Activated T-cell treated with anti-CD3 and anti-CD28 coated beads, Interleukin-2, amount 50 U/mL, for 24 hours (primary cell): ENCODE data around the gene ABCA10.
"Not testable (repeated sequence)": the region's sequence is repeated elsewhere in the genome, so short reads cannot be mapped to it uniquely, and the experiment has no call there.

Source experiments
- DNase-seq: peaks from one replicate; pipeline ENCODE4 v3.0.0-alpha.2; 2020
- H3K27ac Mint-ChIP-seq: 2 replicates; pipeline ENCODE4 v1.8.0; 2020; ENCODE audit warnings: mild to moderate bottlenecking, mixed read lengths
- H3K27me3 Mint-ChIP-seq: 2 replicates; pipeline ENCODE4 v1.8.0; 2020; ENCODE audit warnings: mixed read lengths
- H3K36me3 Mint-ChIP-seq: 2 replicates; pipeline ENCODE4 v1.8.0; 2020; ENCODE audit warnings: low read depth, mixed read lengths
- H3K4me1 Mint-ChIP-seq: 2 replicates; pipeline ENCODE4 v1.8.0; 2020; ENCODE audit warnings: low read depth, mixed read lengths
- H3K4me3 Mint-ChIP-seq: 2 replicates; pipeline ENCODE4 v1.8.0; 2020; ENCODE audit warnings: mild to moderate bottlenecking, moderate library complexity, mixed read lengths
- H3K9me3 Mint-ChIP-seq: 2 replicates; pipeline ENCODE4 v1.8.0; 2020; ENCODE audit warnings: mixed read lengths

The ABCA10 gene

DNA sequence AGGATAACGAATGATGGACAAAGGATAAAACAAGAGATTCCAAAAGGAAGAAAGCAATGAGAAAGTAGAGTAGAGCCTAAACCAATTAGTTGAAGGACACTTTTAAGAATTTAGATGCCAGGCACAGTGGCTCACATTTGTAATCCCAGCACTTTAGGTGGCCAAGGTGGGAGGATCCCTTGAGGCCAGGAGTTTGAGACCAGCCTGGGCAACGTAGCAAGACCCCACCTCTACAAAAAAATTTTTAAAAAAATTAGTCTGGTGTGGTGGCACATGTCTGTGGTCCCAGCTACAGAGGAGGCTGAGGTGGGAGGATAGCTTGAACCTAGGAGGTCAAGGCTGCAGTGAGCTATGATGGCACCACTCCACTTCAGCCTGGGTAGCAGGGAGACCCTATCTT lies 20.0 kb downstream of the ABCA10 start:
- Mint-ChIP-seq H3K4me1 (no peaks in the 10 kb centered on the region), H3K27ac (no peak overlapping the region), H3K9me3 (peaks cover 2% of the 10 kb centered on the region), H3K4me3 (no peak overlapping the region), H3K27me3 (no peaks in the 10 kb centered on the region), H3K36me3 (peaks cover under 1% of the 10 kb centered on the region)
- no peak for DNase-seq

- Mint-ChIP-seq H3K27ac (no peak overlapping the region), H3K4me1 (no peaks in the 10 kb centered on the region), H3K9me3 (no peaks in the 10 kb centered on the region), H3K4me3 (no peak overlapping the region), H3K36me3 (no peaks in the 10 kb centered on the region), H3K27me3 (no peaks in the 10 kb centered on the region)
- DNase-seq = no peak
These were observed 21.5 kb downstream of the ABCA10 start for GRCh38 chr17:69207151-69207550.

DNA sequence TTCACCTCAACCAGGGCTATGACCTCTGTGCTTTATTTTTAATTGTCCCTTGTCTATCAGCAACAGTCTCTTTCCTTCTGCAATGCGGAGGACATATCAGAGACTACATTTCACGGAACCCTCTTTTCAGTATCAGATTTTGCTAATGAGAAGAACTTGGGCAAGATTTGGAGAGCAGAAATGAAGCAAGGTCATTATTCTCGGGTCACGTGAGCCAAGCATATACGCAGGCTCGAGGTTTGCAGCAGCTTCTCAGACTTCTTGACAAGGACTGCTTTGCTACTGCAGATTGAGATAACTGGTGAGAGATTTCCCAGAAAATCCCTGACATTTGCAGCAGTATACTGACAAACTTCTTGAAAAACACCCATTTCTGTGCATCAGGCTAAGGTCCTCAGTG lies 30.4 kb downstream of the ABCA10 start:
- Mint-ChIP-seq H3K27me3 (no peaks in the 10 kb centered on the region), H3K4me1 (no peaks in the 10 kb centered on the region)

DNA sequence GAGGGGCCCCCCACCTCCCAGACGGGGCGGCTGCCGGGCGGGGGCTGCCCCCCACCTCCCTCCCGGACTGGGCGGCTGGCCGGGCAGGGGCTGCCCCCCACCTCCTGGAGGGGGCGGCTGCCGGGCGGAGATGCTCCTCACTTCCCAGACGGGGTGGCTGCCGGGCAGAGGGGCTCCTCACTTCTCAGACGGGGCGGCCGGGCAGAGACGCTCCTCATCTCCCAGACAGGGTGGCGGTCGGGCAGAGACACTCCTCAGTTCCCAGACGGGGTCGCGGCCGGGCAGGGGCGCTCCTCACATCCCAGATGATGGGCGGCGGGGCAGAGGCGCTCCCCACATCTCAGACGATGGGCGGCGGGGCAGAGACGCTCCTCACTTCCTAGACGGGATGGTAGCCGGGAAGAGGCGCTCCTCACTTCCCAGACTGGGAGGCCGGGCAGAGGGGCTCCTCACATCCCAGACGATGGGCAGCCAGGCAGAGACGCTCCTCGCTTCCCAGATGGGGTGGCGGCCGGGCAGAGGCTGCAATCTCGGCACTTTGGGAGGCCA lies 32.4 kb downstream of the ABCA10 start:
- H3K4me3 Mint-ChIP-seq, H3K4me1 Mint-ChIP-seq, H3K27me3 Mint-ChIP-seq, DNase-seq, H3K27ac Mint-ChIP-seq, H3K9me3 Mint-ChIP-seq, H3K36me3 Mint-ChIP-seq: not testable (repeated sequence)

More for the DNA sequence above, 30.4 kb downstream of the ABCA10 start:
- Mint-ChIP-seq H3K4me3 (no peak overlapping the region), H3K27ac (no peak overlapping the region), H3K9me3 (no peaks in the 10 kb centered on the region), H3K36me3 (no peaks in the 10 kb centered on the region)
- no peak for DNase-seq

DNA sequence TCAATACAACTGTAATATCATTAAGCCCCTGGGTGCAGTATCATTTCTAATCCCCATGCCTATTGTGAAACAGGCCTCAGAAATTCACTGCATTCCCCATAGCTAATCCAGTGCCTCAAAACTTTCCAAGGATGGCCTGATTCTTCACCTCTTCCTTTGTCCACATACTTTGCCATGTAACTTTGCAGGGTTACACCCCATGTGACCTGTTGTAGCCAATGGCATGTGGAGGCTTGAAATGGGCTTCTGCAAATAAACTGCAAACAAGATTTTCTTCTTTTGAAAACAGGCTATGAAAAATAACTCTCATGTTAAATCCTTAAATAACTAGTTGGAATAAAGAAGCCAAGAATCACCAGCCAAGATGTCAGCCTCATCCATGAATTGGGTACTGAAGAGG lies 35.9 kb downstream of the ABCA10 start:
- H3K27me3 Mint-ChIP-seq = no peaks in the 10 kb centered on the region
- H3K4me1 Mint-ChIP-seq = no peaks in the 10 kb centered on the region
- H3K9me3 Mint-ChIP-seq = no peaks in the 10 kb centered on the region

GRCh38 chr17:69188796-69189195 lies 39.8 kb downstream of the ABCA10 start:
- Mint-ChIP-seq H3K27ac (no peak overlapping the region), H3K27me3 (no peaks in the 10 kb centered on the region), H3K9me3 (no peaks in the 10 kb centered on the region), H3K4me1 (no peaks in the 10 kb centered on the region), H3K4me3 (no peak overlapping the region), H3K36me3 (peaks cover 5% of the 10 kb centered on the region)
- no peak for DNase-seq

More for the DNA sequence above, 35.9 kb downstream of the ABCA10 start:
- Mint-ChIP-seq H3K27ac (no peak overlapping the region), H3K4me3 (no peak overlapping the region), H3K36me3 (peaks cover 5% of the 10 kb centered on the region)
- DNase-seq = no peak

- no peak overlapping the region for H3K27ac Mint-ChIP-seq
- no peaks in the 10 kb centered on the region for H3K9me3 Mint-ChIP-seq
- H3K4me1 Mint-ChIP-seq = no peaks in the 10 kb centered on the region
- H3K36me3 Mint-ChIP-seq = peaks cover 4% of the 10 kb centered on the region
- DNase-seq = no peak
- no peak overlapping the region for H3K4me3 Mint-ChIP-seq
- H3K27me3 Mint-ChIP-seq = no peaks in the 10 kb centered on the region
These were observed 40.6 kb downstream of the ABCA10 start for GRCh38 chr17:69188064-69188463.

DNA sequence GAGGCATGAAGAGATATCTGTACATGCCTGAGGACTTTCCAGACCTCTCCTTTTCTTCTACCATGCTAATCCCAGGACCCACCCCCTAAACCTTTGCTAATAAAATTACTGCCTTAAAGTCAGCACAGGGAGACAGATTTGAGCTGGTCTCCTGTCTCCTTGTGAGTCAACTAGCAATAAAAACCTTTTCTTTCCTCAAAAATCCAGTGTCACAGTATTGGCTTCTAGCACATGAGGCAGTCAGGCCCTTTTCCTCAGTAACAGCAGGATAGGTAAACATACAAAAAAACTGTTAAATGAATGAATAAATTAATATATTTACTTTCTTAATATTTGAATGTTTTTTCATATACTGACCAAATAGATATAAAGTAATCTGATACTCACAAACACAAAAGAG lies 41.3 kb downstream of the ABCA10 start:
- no peaks in the 10 kb centered on the region for H3K4me1 Mint-ChIP-seq
- H3K27me3 Mint-ChIP-seq = no peaks in the 10 kb centered on the region
- no peak overlapping the region for H3K4me3 Mint-ChIP-seq
- no peak for DNase-seq
- no peaks in the 10 kb centered on the region for H3K9me3 Mint-ChIP-seq
- H3K27ac Mint-ChIP-seq = no peak overlapping the region
- H3K36me3 Mint-ChIP-seq = no peaks in the 10 kb centered on the region

- Mint-ChIP-seq H3K27me3 (no peaks in the 10 kb centered on the region), H3K36me3 (no peaks in the 10 kb centered on the region), H3K4me3 (no peak overlapping the region), H3K27ac (no peak overlapping the region), H3K9me3 (no peaks in the 10 kb centered on the region), H3K4me1 (no peaks in the 10 kb centered on the region)
- no peak for DNase-seq
These were observed 49.2 kb downstream of the ABCA10 start for GRCh38 chr17:69179227-69179952.

DNA sequence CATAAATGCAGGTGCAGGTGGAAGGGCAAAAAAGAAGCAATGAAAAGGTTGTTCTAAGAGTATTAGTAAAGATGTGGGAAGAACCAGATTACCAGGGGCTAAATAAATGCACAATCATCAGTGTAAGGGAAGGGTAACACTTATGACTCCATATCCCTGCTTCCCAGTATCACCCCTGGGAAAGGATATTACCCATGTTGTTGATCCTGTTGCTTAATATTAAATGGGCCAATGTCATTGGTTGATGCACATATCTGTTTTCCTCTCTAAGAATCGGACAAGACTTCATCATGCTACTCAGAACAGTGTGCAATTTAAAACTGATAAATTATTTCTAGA lies 52.2 kb downstream of the ABCA10 start:
- Mint-ChIP-seq H3K36me3 (no peaks in the 10 kb centered on the region), H3K4me1 (no peaks in the 10 kb centered on the region), H3K27ac (no peak overlapping the region), H3K9me3 (no peaks in the 10 kb centered on the region), H3K27me3 (no peaks in the 10 kb centered on the region), H3K4me3 (no peak overlapping the region)
- no peak for DNase-seq

GRCh38 chr17:69175625-69176456 lies 52.8 kb downstream of the ABCA10 start:
- Mint-ChIP-seq H3K4me3 (no peak overlapping the region), H3K36me3 (no peaks in the 10 kb centered on the region), H3K4me1 (no peaks in the 10 kb centered on the region), H3K9me3 (no peaks in the 10 kb centered on the region), H3K27ac (no peak overlapping the region), H3K27me3 (no peaks in the 10 kb centered on the region)
- DNase-seq = no peak

GRCh38 chr17:69175262-69175624 lies 53.4 kb downstream of the ABCA10 start:
- no peak overlapping the region for H3K27ac Mint-ChIP-seq
- no peaks in the 10 kb centered on the region for H3K4me1 Mint-ChIP-seq
- H3K27me3 Mint-ChIP-seq = no peaks in the 10 kb centered on the region
- H3K9me3 Mint-ChIP-seq = no peaks in the 10 kb centered on the region
- no peak overlapping the region for H3K4me3 Mint-ChIP-seq
- H3K36me3 Mint-ChIP-seq = no peaks in the 10 kb centered on the region
- DNase-seq = no peak

DNA sequence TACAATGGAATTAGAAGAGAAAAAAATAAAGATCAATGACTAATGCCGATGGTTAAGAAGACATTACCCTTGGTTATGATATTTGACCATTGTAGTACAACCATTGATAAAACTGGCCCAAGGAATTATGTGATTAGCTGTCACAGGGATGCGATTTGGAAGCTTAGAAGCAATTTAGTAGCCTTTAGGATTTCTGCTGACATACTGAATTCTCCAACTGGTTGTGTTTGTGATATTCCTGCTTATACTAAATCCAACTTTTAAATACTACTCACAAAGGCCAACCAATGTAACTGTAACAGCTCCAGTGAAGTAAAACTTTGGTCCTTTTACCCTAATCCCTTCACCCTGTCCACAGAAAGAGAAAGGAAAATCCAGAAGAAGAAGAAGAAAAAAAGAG lies 55.5 kb downstream of the ABCA10 start:
- Mint-ChIP-seq H3K4me3 (no peak overlapping the region), H3K27ac (no peak overlapping the region), H3K27me3 (no peaks in the 10 kb centered on the region), H3K9me3 (no peaks in the 10 kb centered on the region), H3K4me1 (no peaks in the 10 kb centered on the region), H3K36me3 (no peaks in the 10 kb centered on the region)
- DNase-seq = no peak

GRCh38 chr17:69170377-69170776 lies 58.2 kb downstream of the ABCA10 start:
- no peak overlapping the region for H3K27ac Mint-ChIP-seq
- DNase-seq = no peak
- no peaks in the 10 kb centered on the region for H3K4me1 Mint-ChIP-seq
- no peaks in the 10 kb centered on the region for H3K9me3 Mint-ChIP-seq
- H3K36me3 Mint-ChIP-seq = no peaks in the 10 kb centered on the region
- H3K27me3 Mint-ChIP-seq = no peaks in the 10 kb centered on the region
- no peak overlapping the region for H3K4me3 Mint-ChIP-seq

DNA sequence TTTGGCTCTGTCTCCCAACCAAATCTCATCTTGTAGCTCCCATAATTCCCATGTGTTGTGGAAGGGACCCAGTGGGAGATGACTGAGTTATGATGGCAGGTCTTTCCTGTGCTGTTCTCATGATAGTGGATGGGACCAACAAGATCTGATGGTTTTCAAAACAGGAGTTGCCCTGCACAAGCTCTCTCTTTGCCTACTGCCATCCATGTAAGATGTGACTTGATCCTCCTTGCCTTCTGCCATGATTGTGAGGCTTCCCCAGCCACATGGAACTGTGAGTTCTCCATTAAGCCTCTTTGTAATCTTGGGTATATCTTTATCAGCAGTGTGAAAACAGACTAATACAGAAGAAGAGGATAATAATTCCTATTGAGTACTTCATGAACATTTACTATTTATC lies 60.0 kb downstream of the ABCA10 start:
- not testable (repeated sequence) for H3K27ac Mint-ChIP-seq, H3K4me1 Mint-ChIP-seq, DNase-seq, H3K36me3 Mint-ChIP-seq, H3K4me3 Mint-ChIP-seq, H3K27me3 Mint-ChIP-seq, H3K9me3 Mint-ChIP-seq
